NCI-H748 (cell line): Measurements from ENCODE around the gene KCNAB3.

ENCODE experiments used
- DNase-seq: peaks from one replicate; lab custom pipeline; 2025; ENCODE audit not compliant: unreplicated experiment; lab: John Stamatoyannopoulos, UW

KCNAB3 gene

GRCh38 chr17:7940743-7941142 lies 11.1 kb upstream of the KCNAB3 start:
- no peak for DNase-seq

GRCh38 chr17:7940034-7940433 lies 10.4 kb upstream of the KCNAB3 start:
- DNase-seq = no peak

- no peak for DNase-seq
Measured at GRCh38 chr17:7935859-7936258, 6.2 kb upstream of the KCNAB3 start.

- peak; percentile 70 for DNase-seq
Measured at GRCh38 chr17:7932949-7933348, 3.3 kb upstream of the KCNAB3 start.

- DNase-seq = peak; percentile 56
Measured at GRCh38 chr17:7932483-7932891, 2.8 kb upstream of the KCNAB3 start.

- peak; percentile 100 for DNase-seq
Measured at GRCh38 chr17:7931709-7932482, 2.2 kb upstream of the KCNAB3 start, which contains the start of the genes CNTROB and TRAPPC1. Gene CNTROB (plus strand): TSS chr17:7932206. CDS start chr17:7933080, 874 bp downstream. Gene TRAPPC1 (minus strand): TSS chr17:7931946. CDS start chr17:7931829, 117 bp downstream.

GRCh38 chr17:7930841-7931631 lies 1.4 kb upstream of the KCNAB3 start:
- peak; percentile 54 for DNase-seq

- DNase-seq = no peak
Measured at GRCh38 chr17:7927596-7927995, 2.1 kb downstream of the KCNAB3 start.

- DNase-seq = peak; percentile 80
Measured at GRCh38 chr17:7922845-7923628, 6.6 kb downstream of the KCNAB3 start.

- no peak for DNase-seq
Measured at GRCh38 chr17:7922269-7922844, 7.3 kb downstream of the KCNAB3 start.

GRCh38 chr17:7916808-7917207 lies 12.8 kb downstream of the KCNAB3 start:
- DNase-seq = no peak

GRCh38 chr17:7916385-7916682 lies 13.3 kb downstream of the KCNAB3 start:
- no peak for DNase-seq

GRCh38 chr17:7915611-7916384 lies 13.9 kb downstream of the KCNAB3 start, which contains the start of gene RNF227:
Gene RNF227 (minus strand): TSS chr17:7916289. CDS start chr17:7916195, 94 bp downstream.
- DNase-seq = peak; percentile 99

GRCh38 chr17:7915179-7915610 lies 14.5 kb downstream of the KCNAB3 start:
- DNase-seq = no peak

- DNase-seq = peak; percentile 73
Measured at GRCh38 chr17:7912927-7913524, 16.6 kb downstream of the KCNAB3 start.

- no peak for DNase-seq
Measured at GRCh38 chr17:7911116-7911515, 18.5 kb downstream of the KCNAB3 start.

GRCh38 chr17:7910711-7911110 lies 18.9 kb downstream of the KCNAB3 start:
- no peak for DNase-seq

GRCh38 chr17:7910281-7910680 lies 19.4 kb downstream of the KCNAB3 start:
- DNase-seq = no peak

- DNase-seq = no peak
Measured at GRCh38 chr17:7909089-7909488, 20.6 kb downstream of the KCNAB3 start.
